Measurements from ENCODE around the gene CXorf49. TPM values are rescaled to one million over a fixed set of nuclear protein-coding genes. Genes with fewer than 3 reads are reported as not detected.

The CXorf49 gene
- polyA plus RNA-seq, 6 donors from 2014 or later = not detected

DNA sequence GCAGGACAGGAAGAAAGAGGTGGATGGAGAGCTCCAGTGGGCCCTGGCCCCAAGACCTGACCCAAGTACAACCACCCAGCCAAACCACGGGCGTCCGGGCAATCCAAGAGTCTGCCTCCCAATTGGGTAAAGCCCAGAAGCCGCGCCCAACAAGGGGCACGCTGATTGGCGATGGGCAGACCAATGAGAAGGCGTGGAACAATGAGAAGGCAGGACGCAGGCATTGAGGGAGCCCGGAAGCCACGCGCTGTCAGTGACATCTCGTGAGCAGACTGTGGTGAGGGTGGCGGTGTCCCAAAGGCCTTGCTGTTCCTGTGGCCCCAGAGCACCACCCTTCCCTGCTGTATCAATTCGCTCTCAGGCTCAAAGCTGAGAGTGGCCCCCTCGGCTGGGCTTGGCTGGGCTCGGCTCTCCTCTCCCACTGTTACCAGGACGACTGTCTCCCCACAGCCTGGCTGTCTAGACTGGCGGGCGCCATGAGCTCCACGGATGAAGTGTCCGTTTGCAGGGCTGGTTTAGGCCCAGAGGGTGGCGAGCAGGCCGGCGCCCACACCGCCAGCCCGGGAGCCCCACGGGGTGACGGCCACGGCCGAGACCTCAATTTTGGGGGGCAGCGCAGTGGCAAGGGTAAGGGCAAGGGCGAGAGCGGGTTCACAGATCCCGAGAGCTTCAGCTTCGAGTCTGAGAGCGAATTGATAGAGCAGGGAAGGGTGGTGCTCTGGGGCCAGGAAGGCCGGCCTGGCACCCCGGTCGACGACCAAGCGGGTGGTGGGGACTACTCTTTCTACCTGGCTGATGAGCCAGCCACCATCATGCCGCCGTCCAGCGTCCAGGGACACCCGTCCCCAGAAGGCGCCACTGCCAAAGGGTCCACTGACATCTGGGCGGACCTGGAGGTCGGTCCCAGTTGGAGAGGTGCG is 50.5 kb downstream of the CXorf49 start, which contains the start of gene LOC101059915:
Gene LOC101059915, plus strand, starts transcription at position 219 of the 920 bp plus-strand sequence.
- H3K9me3 Mint-ChIP-seq = no peaks in the 10 kb centered on the region
- no peaks in the 10 kb centered on the region for H3K36me3 Mint-ChIP-seq
- no peak for DNase-seq
- peaks cover 0 to 12% (median 11%) of the 10 kb centered on the region in 3 donors for H3K4me1 Mint-ChIP-seq
- no peak within 1 kb of the TSS for H3K4me3 Mint-ChIP-seq
- H3K27me3 Mint-ChIP-seq = peaks cover 12 to 21% (median 12%) of the 10 kb centered on the region in 3 donors
- no peak for ATAC-seq (ENCODE audit: low read depth in 2 of 2)
- H3K27ac Mint-ChIP-seq = no peak within 1 kb of the TSS

DNA sequence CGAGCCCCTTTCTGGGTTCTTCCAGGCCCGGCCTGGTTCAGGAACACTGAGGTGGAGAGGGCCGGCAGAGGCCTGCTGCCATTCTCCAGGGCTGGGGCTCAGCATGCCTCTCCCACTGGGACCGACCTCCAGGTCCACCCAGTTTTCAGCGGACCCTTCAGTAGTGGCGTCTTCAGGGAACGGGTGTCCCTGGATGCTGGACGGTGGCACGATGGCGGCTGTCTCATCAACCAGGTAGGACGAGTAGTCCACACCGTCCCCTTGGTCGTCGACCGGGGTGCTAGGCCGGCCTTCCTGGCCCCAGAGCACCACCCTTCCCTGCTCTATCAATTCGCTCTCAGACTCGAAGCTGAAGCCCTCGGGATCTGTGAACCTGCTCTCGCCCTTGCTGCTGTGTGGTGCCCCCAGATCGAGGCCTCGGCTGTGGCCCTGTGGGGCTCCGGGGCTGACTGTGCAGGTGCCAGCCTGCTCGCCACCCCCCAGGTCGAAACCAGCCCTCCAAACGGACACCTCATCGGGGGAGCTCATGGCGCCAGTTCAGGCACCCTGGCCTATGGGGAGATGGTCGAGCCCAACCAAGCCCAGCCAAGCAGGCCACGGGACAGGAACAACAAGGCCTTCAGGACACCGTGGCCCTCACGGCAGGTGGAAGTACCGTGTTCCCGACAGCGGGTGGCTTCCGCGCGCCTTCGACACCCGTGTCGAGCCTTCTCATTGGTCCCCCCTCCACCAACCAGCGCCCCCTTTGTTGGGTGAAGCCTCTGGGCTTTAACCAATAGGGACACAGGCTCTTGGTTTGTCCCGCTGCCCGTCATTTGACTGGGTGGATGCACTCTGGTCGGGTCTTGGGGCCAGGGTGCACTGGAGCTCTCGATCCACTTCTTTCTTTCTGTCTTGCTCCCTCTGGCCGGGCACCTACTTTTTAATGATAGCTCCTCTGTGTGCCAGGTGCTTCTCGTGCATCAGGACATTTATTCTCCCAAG is 51.6 kb downstream of the CXorf49 start:
- H3K27me3 Mint-ChIP-seq = peaks cover 7 to 19% (median 11%) of the 10 kb centered on the region in 3 donors
- ATAC-seq (ENCODE audit: low read depth in 2 of 2) (no peak), DNase-seq (no peak)
- H3K4me1 Mint-ChIP-seq = peaks cover 0 to 15% (median 12%) of the 10 kb centered on the region in 3 donors
- no peaks in the 10 kb centered on the region for H3K36me3 Mint-ChIP-seq
- no peaks in the 10 kb centered on the region for H3K9me3 Mint-ChIP-seq
- H3K4me3 Mint-ChIP-seq = no peak overlapping the region
- no peak overlapping the region for H3K27ac Mint-ChIP-seq

DNA sequence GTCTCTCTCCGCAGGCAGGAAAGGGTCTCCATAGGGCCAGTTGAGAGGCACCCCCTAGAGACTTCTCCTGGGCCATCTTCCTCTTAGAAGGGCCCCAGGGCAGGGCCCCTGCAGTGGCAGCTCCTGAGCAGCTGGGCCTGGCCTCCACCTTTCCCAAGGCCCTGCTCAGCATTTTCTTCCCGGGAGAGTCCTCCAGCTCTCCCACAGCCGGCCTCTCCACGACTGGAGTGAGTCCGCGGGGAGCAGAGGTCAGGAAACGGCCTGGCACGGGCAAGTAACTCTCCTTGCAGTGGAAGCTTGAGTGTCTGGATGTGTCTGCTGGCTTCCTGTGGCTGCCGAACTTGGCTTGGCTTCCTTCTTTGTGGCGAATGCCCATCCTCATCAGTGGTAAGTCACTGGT is 52.3 kb downstream of the CXorf49 start:
- no peaks in the 10 kb centered on the region for H3K36me3 Mint-ChIP-seq
- DNase-seq (no peak), ATAC-seq (ENCODE audit: low read depth in 2 of 2) (no peak)
- no peaks in the 10 kb centered on the region for H3K9me3 Mint-ChIP-seq
- H3K27ac Mint-ChIP-seq = no peak overlapping the region
- peaks cover 4 to 16% (median 8%) of the 10 kb centered on the region in 3 donors for H3K27me3 Mint-ChIP-seq
- H3K4me1 Mint-ChIP-seq = peaks cover 0 to 15% (median 8%) of the 10 kb centered on the region in 3 donors
- H3K4me3 Mint-ChIP-seq = no peak overlapping the region

DNA sequence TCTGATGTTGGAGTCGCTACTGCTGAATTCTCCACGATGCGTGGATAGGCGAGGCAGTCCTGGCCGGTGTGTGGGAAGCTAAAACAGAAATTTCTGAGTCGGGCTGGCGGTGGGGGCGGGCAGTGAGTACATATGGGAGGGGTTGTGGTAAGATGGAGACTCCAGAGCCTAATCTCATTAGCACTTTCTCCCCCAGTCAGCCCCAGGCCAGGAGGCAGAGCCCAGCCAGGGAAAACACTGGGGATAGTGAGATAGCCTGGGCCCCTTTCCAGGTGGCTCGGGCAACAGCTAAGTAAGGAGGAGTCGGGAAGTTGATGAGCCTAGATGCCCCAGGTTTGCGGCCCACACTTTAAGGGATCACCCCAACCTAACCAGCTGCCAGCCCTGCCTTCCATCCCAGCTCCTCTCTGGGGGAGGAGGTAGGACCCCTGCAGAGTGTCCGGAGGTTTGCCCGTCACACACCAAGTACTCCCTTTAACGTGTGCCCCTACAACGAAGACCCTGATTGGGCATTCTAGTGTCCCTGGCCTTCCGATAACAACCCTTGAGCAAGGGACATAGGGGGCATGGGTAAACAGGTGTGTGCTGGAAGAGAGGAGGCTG is 53.1 kb downstream of the CXorf49 start:
- Mint-ChIP-seq H3K4me3 (no peak overlapping the region), H3K9me3 (no peaks in the 10 kb centered on the region), H3K27me3 (peaks cover 0 to 11% (median 8%) of the 10 kb centered on the region in 3 donors), H3K4me1 (peaks cover 0 to 15% (median 8%) of the 10 kb centered on the region in 3 donors), H3K27ac (no peak overlapping the region), H3K36me3 (no peaks in the 10 kb centered on the region)
- DNase-seq (no peak), ATAC-seq (ENCODE audit: low read depth in 2 of 2) (no peak)

Other genes starting within 250 kb of the CXorf49 start
- gene OGT, start 185.2 kb downstream of the CXorf49 start, polyA plus RNA-seq (ENCODE audit: low read depth in 6 of 6) = 10 to 100 TPM; 17.5 to 39.7 (median 29.0) TPM
- under 1 TPM in 3 of 6 donors, not detected in 3; 0.16 to 0.52 (median 0.19) TPM for gene GCNA, start 139.8 kb downstream of the CXorf49 start, polyA plus RNA-seq (ENCODE audit: low read depth in 6 of 6)
- 1 to 10 TPM in 4 of 6 donors, under 1 TPM in 1, not detected in 1; 0.93 to 5.5 (median 1.9) TPM for gene CXCR3, start 99.8 kb downstream of the CXorf49 start, polyA plus RNA-seq (ENCODE audit: low read depth in 6 of 6)
- not detected for gene CXorf49B, start 45.1 kb upstream of the CXorf49 start, polyA plus RNA-seq (ENCODE audit: low read depth in 6 of 6)
- gene NHSL2, start 192.6 kb upstream of the CXorf49 start, polyA plus RNA-seq (ENCODE audit: low read depth in 6 of 6) = under 1 TPM in 4 of 6 donors, not detected in 2; 0.25 to 0.48 (median 0.30) TPM